ENCODE measurements around the gene VAV3.
A peak's percentile ranks its signal among the peaks of the same experiment; 100 is the strongest.

VAV3 gene

GRCh38 chr1:107791348-107791747 is 173.6 kb downstream of the VAV3 start:
- Histone ChIP-seq H3K9ac (ENCODE audit: low read depth in 1 of 2, low read length in 2 of 2) (no peak overlapping the region), H3K27ac (ENCODE audit: low read depth, low read length) (no peak overlapping the region), H3K4me1 (ENCODE audit: control insufficient read depth in 1 of 2, insufficient read depth in 2 of 2, low read length in 2 of 2) (peaks cover 0 to 3% of the 10 kb centered on the region in 2 donors), H3K36me3 (ENCODE audit: control insufficient read depth in 1 of 2, insufficient read depth in 2 of 2, low read length in 2 of 2) (no peaks in the 10 kb centered on the region), H3K27me3 (ENCODE audit: control insufficient read depth in 1 of 2, insufficient read depth in 2 of 2, low read length in 2 of 2) (no peaks in the 10 kb centered on the region), H3K9me3 (ENCODE audit: control insufficient read depth in 1 of 2, low read length in 2 of 2) (no peaks in the 10 kb centered on the region), H3K4me3 (ENCODE audit: low read depth in 1 of 2, low read length in 2 of 2) (no peak overlapping the region)

DNA sequence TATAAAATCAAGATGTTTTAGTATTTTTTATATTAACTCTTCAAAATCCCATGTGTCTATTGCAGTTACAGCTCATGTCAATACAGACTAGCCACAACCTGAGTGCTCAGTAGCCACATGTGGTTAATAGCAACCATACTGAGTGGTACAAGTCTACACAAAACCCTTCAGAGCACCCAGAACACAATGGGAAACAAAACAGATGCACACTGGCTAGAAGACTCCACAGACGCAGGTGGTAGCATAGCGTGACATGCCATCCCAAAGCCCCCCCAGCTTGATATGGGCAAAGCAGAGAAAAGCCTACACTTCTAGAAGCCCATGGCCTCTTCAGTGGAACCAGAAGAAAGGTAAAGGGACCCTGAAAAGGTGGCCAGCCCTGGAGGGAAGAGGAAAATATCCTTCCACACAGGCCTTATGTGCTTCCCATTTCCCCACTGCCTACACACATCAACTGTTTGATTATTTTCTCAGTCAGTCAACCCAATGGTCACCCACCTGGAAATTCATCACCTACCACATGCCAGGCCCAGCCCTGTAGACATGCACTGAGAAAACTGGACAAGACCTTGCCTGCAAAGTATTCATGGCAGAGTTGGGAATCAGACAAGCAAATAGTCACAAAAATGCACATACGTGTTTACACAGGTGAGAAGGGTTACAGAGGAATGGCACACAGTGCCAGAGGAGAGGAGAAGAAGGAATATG is 175.0 kb downstream of the VAV3 start:
- Histone ChIP-seq H3K36me3 (ENCODE audit: control insufficient read depth in 1 of 2, insufficient read depth in 2 of 2, low read length in 2 of 2) (no peaks in the 10 kb centered on the region), H3K9me3 (ENCODE audit: control insufficient read depth in 1 of 2, low read length in 2 of 2) (no peaks in the 10 kb centered on the region), H3K4me1 (ENCODE audit: control insufficient read depth in 1 of 2, insufficient read depth in 2 of 2, low read length in 2 of 2) (peaks cover 5 to 14% of the 10 kb centered on the region in 2 donors), H3K27me3 (ENCODE audit: control insufficient read depth in 1 of 2, insufficient read depth in 2 of 2, low read length in 2 of 2) (no peaks in the 10 kb centered on the region), H3K4me3 (ENCODE audit: low read depth in 1 of 2, low read length in 2 of 2) (no peak overlapping the region), H3K27ac (ENCODE audit: low read depth, low read length) (no peak overlapping the region), H3K9ac (ENCODE audit: low read depth in 1 of 2, low read length in 2 of 2) (no peak overlapping the region)

DNA sequence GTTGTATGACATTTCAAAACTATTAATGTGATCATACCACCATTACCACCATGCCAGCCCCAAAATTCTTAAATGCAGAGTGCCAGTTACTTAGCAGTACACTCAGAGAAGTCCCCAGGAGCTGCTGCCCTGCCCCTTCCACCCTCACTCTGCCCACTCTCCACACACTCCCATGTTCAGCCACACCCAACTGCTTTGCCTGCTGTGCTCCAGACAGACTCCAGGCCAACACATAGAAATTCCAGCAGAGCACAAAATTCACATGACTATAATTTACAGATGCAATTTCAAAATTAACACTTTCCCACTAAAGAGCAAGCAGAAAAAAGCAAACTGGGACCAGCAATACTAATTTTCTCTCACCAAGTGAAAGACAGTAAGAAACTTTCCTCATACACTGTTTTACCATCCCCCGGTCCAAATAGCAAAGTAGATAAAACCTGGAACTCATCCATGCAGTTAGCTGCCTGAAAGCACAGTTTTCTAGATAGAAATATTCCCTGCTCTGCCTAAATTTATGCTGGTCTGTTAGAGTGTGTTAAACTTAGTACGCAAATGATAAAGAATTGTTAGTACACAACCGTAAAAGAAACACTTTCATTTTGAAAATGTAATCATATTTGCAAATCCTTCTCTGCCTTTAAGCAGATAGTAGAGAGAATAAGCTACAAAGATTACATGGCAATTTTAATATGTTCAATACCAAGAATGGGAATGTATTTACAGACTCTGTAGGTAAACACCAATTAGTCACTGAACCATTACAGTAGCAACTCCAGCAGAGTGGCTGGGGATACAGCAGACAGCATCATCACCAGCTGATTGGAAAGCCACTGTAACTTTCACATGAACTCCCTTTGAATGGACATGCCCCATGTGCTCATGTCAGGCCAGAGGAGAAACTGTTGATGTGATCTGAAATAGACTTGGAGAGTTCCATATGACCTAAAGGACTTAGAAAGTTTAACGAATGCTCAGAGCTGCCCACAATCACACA is 176.5 kb downstream of the VAV3 start:
- no peak overlapping the region for H3K9ac ChIP-seq (ENCODE audit: low read depth in 1 of 2, low read length in 2 of 2)
- no peaks in the 10 kb centered on the region for H3K36me3 ChIP-seq (ENCODE audit: control insufficient read depth in 1 of 2, insufficient read depth in 2 of 2, low read length in 2 of 2)
- H3K4me3 ChIP-seq (ENCODE audit: low read depth in 1 of 2, low read length in 2 of 2) = no peak overlapping the region
- H3K27ac ChIP-seq (ENCODE audit: low read depth, low read length) = no peak overlapping the region
- peaks cover 5 to 14% of the 10 kb centered on the region in 2 donors for H3K4me1 ChIP-seq (ENCODE audit: control insufficient read depth in 1 of 2, insufficient read depth in 2 of 2, low read length in 2 of 2)
- H3K27me3 ChIP-seq (ENCODE audit: control insufficient read depth in 1 of 2, insufficient read depth in 2 of 2, low read length in 2 of 2) = no peaks in the 10 kb centered on the region
- H3K9me3 ChIP-seq (ENCODE audit: control insufficient read depth in 1 of 2, low read length in 2 of 2) = no peaks in the 10 kb centered on the region

DNA sequence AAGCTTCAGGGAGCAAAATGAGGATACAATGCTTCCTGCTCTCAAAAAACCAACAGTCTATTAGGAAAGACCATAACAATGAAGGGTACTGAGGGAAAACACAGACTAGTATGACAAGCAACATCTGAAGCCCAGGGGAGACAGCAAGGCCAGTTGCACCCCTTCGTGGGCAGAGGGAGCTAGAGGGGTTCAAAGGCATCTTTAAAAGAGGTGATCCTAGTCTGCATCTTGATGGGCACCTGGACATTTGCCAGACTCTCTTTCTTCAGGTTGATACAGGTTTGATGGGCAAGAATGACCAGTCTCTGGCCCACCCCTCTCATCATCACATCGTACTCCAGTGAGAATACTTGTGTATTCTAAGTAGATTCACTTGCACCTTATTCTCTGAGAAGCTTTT is 177.7 kb downstream of the VAV3 start:
- Histone ChIP-seq H3K4me1 (ENCODE audit: control insufficient read depth in 1 of 2, insufficient read depth in 2 of 2, low read length in 2 of 2) (peaks cover 5 to 14% of the 10 kb centered on the region in 2 donors), H3K36me3 (ENCODE audit: control insufficient read depth in 1 of 2, insufficient read depth in 2 of 2, low read length in 2 of 2) (no peaks in the 10 kb centered on the region), H3K9ac (ENCODE audit: low read depth in 1 of 2, low read length in 2 of 2) (no peak overlapping the region), H3K9me3 (ENCODE audit: control insufficient read depth in 1 of 2, low read length in 2 of 2) (no peaks in the 10 kb centered on the region), H3K4me3 (ENCODE audit: low read depth in 1 of 2, low read length in 2 of 2) (no peak overlapping the region), H3K27me3 (ENCODE audit: control insufficient read depth in 1 of 2, insufficient read depth in 2 of 2, low read length in 2 of 2) (no peaks in the 10 kb centered on the region), H3K27ac (ENCODE audit: low read depth, low read length) (no peak overlapping the region)

- Histone ChIP-seq H3K4me3 (ENCODE audit: low read depth in 1 of 2, low read length in 2 of 2) (peak overlapping the region in 1 of 2 donors; percentile 30), H3K27me3 (ENCODE audit: control insufficient read depth in 1 of 2, insufficient read depth in 2 of 2, low read length in 2 of 2) (no peaks in the 10 kb centered on the region), H3K36me3 (ENCODE audit: control insufficient read depth in 1 of 2, insufficient read depth in 2 of 2, low read length in 2 of 2) (no peaks in the 10 kb centered on the region), H3K9ac (ENCODE audit: low read depth in 1 of 2, low read length in 2 of 2) (no peak overlapping the region), H3K4me1 (ENCODE audit: control insufficient read depth in 1 of 2, insufficient read depth in 2 of 2, low read length in 2 of 2) (peaks cover 5 to 14% of the 10 kb centered on the region in 2 donors), H3K27ac (ENCODE audit: low read depth, low read length) (no peak overlapping the region), H3K9me3 (ENCODE audit: control insufficient read depth in 1 of 2, low read length in 2 of 2) (no peaks in the 10 kb centered on the region)
Observed at GRCh38 chr1:107786203-107786845, 178.7 kb downstream of the VAV3 start.

DNA sequence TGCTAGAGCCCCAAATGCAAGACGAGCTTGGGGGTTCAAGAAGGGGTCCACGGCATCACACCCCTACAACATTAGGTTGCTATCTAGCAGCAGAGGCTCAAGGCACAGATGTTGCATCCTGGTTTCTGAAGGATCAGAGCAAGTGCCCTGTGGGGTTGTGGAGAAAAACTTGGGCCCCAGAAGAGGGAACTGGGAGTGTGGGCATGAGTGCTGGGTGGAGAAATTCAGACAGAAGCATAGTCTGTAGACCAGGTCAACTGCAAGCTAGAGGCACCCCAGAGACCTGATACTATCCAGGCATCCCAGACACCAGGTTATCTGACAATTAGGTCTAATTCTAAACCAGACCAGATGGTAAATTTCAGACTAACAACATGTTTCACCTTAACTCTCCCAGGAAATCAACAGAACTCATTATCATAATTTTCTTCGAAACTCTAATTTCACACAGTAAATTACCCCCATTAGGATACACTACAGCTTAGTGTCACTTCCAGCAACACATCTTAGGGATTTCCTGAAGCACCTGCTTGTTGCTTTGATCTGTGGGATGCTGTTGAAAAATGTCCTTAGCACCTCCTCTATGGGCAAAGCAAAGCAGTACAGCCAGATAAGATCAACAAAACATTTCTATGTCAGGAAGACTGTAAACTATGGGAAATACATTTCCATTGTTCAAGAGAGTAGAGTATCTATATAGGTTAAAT is 179.3 kb downstream of the VAV3 start:
- no peak overlapping the region for H3K4me3 ChIP-seq (ENCODE audit: low read depth in 1 of 2, low read length in 2 of 2)
- H3K4me1 ChIP-seq (ENCODE audit: control insufficient read depth in 1 of 2, insufficient read depth in 2 of 2, low read length in 2 of 2) = peaks cover 5 to 14% of the 10 kb centered on the region in 2 donors
- H3K9me3 ChIP-seq (ENCODE audit: control insufficient read depth in 1 of 2, low read length in 2 of 2) = no peaks in the 10 kb centered on the region
- H3K27ac ChIP-seq (ENCODE audit: low read depth, low read length) = no peak overlapping the region
- no peaks in the 10 kb centered on the region for H3K27me3 ChIP-seq (ENCODE audit: control insufficient read depth in 1 of 2, insufficient read depth in 2 of 2, low read length in 2 of 2)
- H3K36me3 ChIP-seq (ENCODE audit: control insufficient read depth in 1 of 2, insufficient read depth in 2 of 2, low read length in 2 of 2) = no peaks in the 10 kb centered on the region
- peak overlapping the region in 1 of 2 donors; percentile 34 for H3K9ac ChIP-seq (ENCODE audit: low read depth in 1 of 2, low read length in 2 of 2)

GRCh38 chr1:107782217-107782845 is 182.6 kb downstream of the VAV3 start:
- H3K36me3 ChIP-seq (ENCODE audit: control insufficient read depth in 1 of 2, insufficient read depth in 2 of 2, low read length in 2 of 2) = no peaks in the 10 kb centered on the region
- H3K27ac ChIP-seq (ENCODE audit: low read depth, low read length) = no peak overlapping the region
- H3K4me3 ChIP-seq (ENCODE audit: low read depth in 1 of 2, low read length in 2 of 2) = no peak overlapping the region
- no peaks in the 10 kb centered on the region for H3K27me3 ChIP-seq (ENCODE audit: control insufficient read depth in 1 of 2, insufficient read depth in 2 of 2, low read length in 2 of 2)
- no peaks in the 10 kb centered on the region for H3K9me3 ChIP-seq (ENCODE audit: control insufficient read depth in 1 of 2, low read length in 2 of 2)
- H3K9ac ChIP-seq (ENCODE audit: low read depth in 1 of 2, low read length in 2 of 2) = no peak overlapping the region
- H3K4me1 ChIP-seq (ENCODE audit: control insufficient read depth in 1 of 2, insufficient read depth in 2 of 2, low read length in 2 of 2) = peaks cover 5 to 14% of the 10 kb centered on the region in 2 donors

- no peak overlapping the region for H3K4me3 ChIP-seq (ENCODE audit: low read depth in 1 of 2, low read length in 2 of 2)
- no peak overlapping the region for H3K9ac ChIP-seq (ENCODE audit: low read depth in 1 of 2, low read length in 2 of 2)
- H3K27me3 ChIP-seq (ENCODE audit: control insufficient read depth in 1 of 2, insufficient read depth in 2 of 2, low read length in 2 of 2) = no peaks in the 10 kb centered on the region
- H3K4me1 ChIP-seq (ENCODE audit: control insufficient read depth in 1 of 2, insufficient read depth in 2 of 2, low read length in 2 of 2) = peaks cover 5 to 10% of the 10 kb centered on the region in 2 donors
- H3K36me3 ChIP-seq (ENCODE audit: control insufficient read depth in 1 of 2, insufficient read depth in 2 of 2, low read length in 2 of 2) = no peaks in the 10 kb centered on the region
- no peak overlapping the region for H3K27ac ChIP-seq (ENCODE audit: low read depth, low read length)
- no peaks in the 10 kb centered on the region for H3K9me3 ChIP-seq (ENCODE audit: control insufficient read depth in 1 of 2, low read length in 2 of 2)
Observed at GRCh38 chr1:107781245-107781644, 183.7 kb downstream of the VAV3 start.

DNA sequence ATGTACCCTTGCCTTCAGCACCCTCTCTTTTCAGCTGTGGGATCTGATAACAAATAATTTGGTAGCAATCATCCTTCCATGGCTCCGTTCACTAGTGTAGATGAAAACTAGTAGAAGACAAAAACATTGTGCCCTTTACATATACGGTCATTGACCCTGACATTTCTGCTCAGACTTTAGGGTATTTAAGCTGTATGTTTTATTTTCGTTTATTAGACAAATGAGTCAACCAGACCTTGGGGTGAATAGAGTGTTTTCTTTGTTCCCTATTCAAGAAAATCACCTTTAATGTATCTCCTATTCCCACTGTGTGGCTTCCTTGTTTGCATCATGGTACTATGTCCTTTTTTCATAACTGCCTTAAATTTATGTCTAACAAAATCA is 187.3 kb downstream of the VAV3 start:
- H3K4me3 ChIP-seq (ENCODE audit: low read depth in 1 of 2, low read length in 2 of 2) = no peak overlapping the region
- no peaks in the 10 kb centered on the region for H3K27me3 ChIP-seq (ENCODE audit: control insufficient read depth in 1 of 2, insufficient read depth in 2 of 2, low read length in 2 of 2)
- H3K36me3 ChIP-seq (ENCODE audit: control insufficient read depth in 1 of 2, insufficient read depth in 2 of 2, low read length in 2 of 2) = no peaks in the 10 kb centered on the region
- no peaks in the 10 kb centered on the region for H3K9me3 ChIP-seq (ENCODE audit: control insufficient read depth in 1 of 2, low read length in 2 of 2)
- peaks cover 0 to 3% of the 10 kb centered on the region in 2 donors for H3K4me1 ChIP-seq (ENCODE audit: control insufficient read depth in 1 of 2, insufficient read depth in 2 of 2, low read length in 2 of 2)
- H3K9ac ChIP-seq (ENCODE audit: low read depth in 1 of 2, low read length in 2 of 2) = no peak overlapping the region
- H3K27ac ChIP-seq (ENCODE audit: low read depth, low read length) = no peak overlapping the region

All from duodenal mucosa (tissue), 2 donors.